RWPE2 (cell line): ENCODE results near the gene KIF20B.

ENCODE experiments used
- ATAC-seq: fragments of 200-7000 bp; cut with Tn5 transposase; 3 replicates; pipeline ENCODE4 v1.9.1; 2021; ENCODE audit warnings: low read depth
- DNase-seq: peaks from one replicate; pipeline ENCODE4 v3.0.0-alpha.2; 2020; ENCODE audit warnings: low spot score
- H3K27ac ChIP-seq: fragments of 450-650 bp; 2 replicates; pipeline ENCODE4 v1.5.1; 2017; ENCODE audit warnings: mild to moderate bottlenecking; ENCODE audit not compliant: poor library complexity, severe bottlenecking
- H3K27me3 ChIP-seq: fragments of 250-450 bp; sonication (Bioruptor Pico); 2 replicates; pipeline ENCODE4 v1.5.1; 2021; ENCODE audit warnings: mild to moderate bottlenecking, moderate library complexity; ENCODE audit not compliant: insufficient read depth, poor library complexity, severe bottlenecking
- H3K36me3 ChIP-seq: fragments of 250-450 bp; sonication (Bioruptor Pico); 2 replicates; pipeline ENCODE4 v1.5.1; 2020; ENCODE audit warnings: low read depth, mild to moderate bottlenecking, moderate library complexity
- H3K4me1 ChIP-seq: fragments of 250-450 bp; sonication (Bioruptor Pico); 2 replicates; pipeline ENCODE4 v1.5.1; 2021; ENCODE audit warnings: mild to moderate bottlenecking, moderate library complexity; ENCODE audit not compliant: insufficient read depth, poor library complexity, severe bottlenecking
- H3K4me3 ChIP-seq: fragments of 250-450 bp; sonication (Bioruptor Pico); 2 replicates; pipeline ENCODE4 v1.5.1; 2021; ENCODE audit warnings: mild to moderate bottlenecking, moderate library complexity; ENCODE audit not compliant: severe bottlenecking
- H3K9me3 ChIP-seq: fragments of 250-450 bp; sonication (Bioruptor Pico); 2 replicates; pipeline ENCODE4 v1.5.1; 2021; ENCODE audit warnings: mild to moderate bottlenecking, moderate library complexity; ENCODE audit not compliant: severe bottlenecking
- CTCF ChIP-seq: fragments of 450-650 bp; IDR thresholded peaks from one replicate; pipeline ENCODE4 v1.5.1; 2017; ENCODE audit warnings: mild to moderate bottlenecking, moderate library complexity; ENCODE audit not compliant: poor library complexity, severe bottlenecking

The KIF20B gene

DNA sequence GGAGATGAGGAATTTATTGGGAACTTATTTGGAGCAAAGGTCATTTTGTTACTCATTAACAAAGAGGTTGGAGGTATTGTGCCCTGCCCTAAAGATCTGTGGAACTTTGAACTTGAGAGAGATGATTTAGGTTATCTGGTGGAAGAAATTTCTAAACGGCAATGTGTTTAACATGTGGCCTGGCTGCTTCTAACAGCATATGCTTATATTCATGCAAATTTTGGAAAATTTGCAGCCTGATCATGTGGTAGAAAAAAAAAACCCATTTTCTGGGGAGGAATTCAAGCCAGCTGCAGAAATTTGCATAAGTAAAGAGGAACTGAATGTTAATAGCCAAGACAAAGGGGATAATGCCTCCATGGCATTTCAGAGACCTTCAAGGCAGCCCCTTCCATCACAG, 45.7 kb upstream of the KIF20B start:
- Histone ChIP-seq H3K27me3 (no peaks in the 10 kb centered on the region), H3K9me3 (no peaks in the 10 kb centered on the region), H3K4me1 (no peaks in the 10 kb centered on the region), H3K27ac (no peak overlapping the region), H3K36me3 (no peaks in the 10 kb centered on the region), H3K4me3 (no peak overlapping the region)
- TF ChIP-seq CTCF = no peak
- no peak for ATAC-seq
- no peak for DNase-seq

DNA sequence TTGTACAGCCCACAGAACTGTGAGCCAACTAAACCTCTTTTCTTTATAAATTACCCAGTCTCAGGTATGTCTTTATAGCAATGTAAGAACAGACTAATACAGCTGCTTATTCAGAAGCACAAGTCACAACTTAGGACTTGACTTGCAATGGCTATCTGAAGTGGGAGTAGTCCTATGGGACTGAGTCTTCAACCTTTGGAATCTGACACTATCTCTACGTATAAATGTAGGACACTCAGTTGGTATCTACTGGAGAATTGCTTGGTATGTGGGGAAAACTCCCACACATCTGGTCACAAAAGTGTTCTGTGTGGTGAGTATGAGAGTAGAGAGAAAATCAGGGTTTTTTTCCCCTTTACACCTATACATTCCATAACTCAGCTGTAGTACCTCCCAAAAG, 44.1 kb upstream of the KIF20B start:
- H3K27ac ChIP-seq = no peak overlapping the region
- no peaks in the 10 kb centered on the region for H3K9me3 ChIP-seq
- H3K36me3 ChIP-seq = no peaks in the 10 kb centered on the region
- H3K27me3 ChIP-seq = no peaks in the 10 kb centered on the region
- no peak for ATAC-seq
- no peak overlapping the region for H3K4me3 ChIP-seq
- TF ChIP-seq CTCF = no peak
- no peak for DNase-seq
- H3K4me1 ChIP-seq = no peaks in the 10 kb centered on the region

DNA sequence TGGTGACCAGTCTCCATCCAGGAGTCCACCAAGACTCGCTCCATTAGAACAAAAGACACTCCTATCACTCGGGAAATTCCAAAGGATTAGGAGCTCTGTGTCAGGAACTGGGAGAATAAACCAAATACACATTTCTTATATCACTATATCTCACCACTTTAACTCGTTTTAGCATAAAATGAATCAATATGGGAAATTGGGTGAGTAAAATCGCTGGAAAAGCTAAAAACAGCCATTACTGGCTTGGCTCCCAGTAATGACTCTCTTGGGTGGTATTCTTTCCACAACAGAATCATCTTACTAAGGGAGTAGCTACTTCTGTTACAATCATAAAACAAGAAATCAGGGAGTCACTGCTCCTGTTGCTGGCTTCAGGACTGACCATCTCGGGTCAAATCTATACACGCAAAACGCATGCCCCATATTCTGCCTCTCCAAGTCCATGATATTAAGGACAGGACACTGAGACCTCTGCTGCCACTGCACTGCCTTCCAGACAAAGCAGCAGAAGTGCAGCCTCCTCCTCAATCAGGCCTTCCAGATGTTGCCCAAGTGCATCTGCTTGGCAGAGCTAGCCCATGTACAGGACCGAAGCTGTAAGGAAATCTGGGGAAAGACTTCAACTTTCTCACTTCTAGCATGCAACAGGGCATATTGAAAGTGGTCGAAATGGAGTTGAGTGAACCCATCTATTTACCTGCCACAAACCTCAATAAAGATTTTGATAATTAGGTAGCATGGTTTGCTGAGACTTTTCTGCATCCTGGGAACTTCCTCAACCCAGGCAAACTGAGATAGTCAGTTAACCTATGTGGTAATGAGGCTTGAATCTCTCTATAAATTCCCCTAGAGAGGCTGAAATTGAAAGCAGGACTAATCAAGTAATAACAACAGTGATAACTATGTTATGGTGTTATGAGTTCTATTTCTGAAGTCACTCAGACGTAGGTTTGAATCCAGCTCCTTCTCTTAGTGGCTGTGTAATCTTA, 42.0 kb upstream of the KIF20B start:
- ATAC-seq (no peak), DNase-seq (no peak)
- Histone ChIP-seq H3K27me3 (no peaks in the 10 kb centered on the region), H3K27ac (no peak overlapping the region), H3K4me1 (no peaks in the 10 kb centered on the region), H3K9me3 (no peaks in the 10 kb centered on the region), H3K36me3 (no peaks in the 10 kb centered on the region), H3K4me3 (no peak overlapping the region)
- TF ChIP-seq CTCF = no peak

DNA sequence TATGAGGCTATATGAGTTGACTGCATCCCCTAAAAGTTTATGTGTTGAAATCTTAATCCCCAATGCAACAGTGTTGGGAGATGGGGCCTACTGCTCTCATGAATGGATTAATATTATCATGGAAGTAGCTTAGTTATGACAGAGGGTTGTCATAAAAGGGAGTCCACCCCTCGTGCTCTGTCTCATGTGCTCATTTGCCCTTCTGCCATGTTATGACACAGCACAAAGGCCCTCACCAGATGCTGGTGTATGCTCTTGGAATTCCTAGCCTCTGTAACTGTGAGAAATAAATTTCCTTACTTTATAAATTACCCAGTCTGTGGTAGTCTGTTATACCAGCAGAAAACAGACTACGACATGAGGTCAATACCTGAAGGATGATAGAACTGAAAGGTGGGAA, 38.8 kb upstream of the KIF20B start:
- Histone ChIP-seq H3K9me3 (no peaks in the 10 kb centered on the region), H3K4me3 (no peak overlapping the region), H3K4me1 (no peaks in the 10 kb centered on the region), H3K27ac (no peak overlapping the region), H3K27me3 (no peaks in the 10 kb centered on the region), H3K36me3 (no peaks in the 10 kb centered on the region)
- DNase-seq (no peak), ATAC-seq (no peak)
- no peak for TF ChIP-seq CTCF

DNA sequence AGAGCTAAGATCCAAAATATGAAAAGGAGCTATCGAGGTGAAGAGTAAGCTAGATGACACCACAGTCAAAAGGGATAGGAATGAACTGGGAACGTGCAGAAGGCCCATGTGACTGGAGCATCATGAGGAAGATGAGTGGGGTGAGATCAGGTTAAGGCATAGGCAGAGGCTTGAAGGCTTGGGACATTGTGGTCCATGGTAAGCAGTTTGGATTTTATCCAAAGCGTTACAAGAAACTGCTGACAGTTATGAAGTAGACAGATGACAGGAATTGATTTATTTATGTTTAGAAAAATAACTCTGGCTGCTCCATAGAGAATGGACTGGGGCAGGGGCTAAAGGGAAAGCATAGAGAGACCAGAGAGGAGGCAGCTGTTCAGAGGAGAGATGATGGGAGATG, 38.2 kb upstream of the KIF20B start:
- TF ChIP-seq CTCF = no peak
- Histone ChIP-seq H3K27me3 (no peaks in the 10 kb centered on the region), H3K27ac (no peak overlapping the region), H3K9me3 (no peaks in the 10 kb centered on the region), H3K4me3 (no peak overlapping the region), H3K36me3 (no peaks in the 10 kb centered on the region), H3K4me1 (no peaks in the 10 kb centered on the region)
- ATAC-seq (no peak), DNase-seq (no peak)
